ENCODE measurements around the gene NOS3.
"Not testable (repeated sequence)": the region's sequence is repeated elsewhere in the genome, so short reads cannot be mapped to it uniquely, and the experiment has no call there.

The NOS3 gene

GRCh38 chr7:151038951-151039849, 48.4 kb downstream of the NOS3 start:
- DNase-seq (ENCODE audit: low spot score) = peak; percentile 98

- DNase-seq (ENCODE audit: low spot score) = no peak
Observed at GRCh38 chr7:151039850-151040548, 49.2 kb downstream of the NOS3 start.

GRCh38 chr7:151040616-151041375, 50.0 kb downstream of the NOS3 start:
- no peak for DNase-seq (ENCODE audit: low spot score)

GRCh38 chr7:151043449-151043848, 52.6 kb downstream of the NOS3 start:
- not testable (repeated sequence) for DNase-seq (ENCODE audit: low spot score)

GRCh38 chr7:151043959-151044358, 53.1 kb downstream of the NOS3 start:
- no peak for DNase-seq (ENCODE audit: low spot score)

GRCh38 chr7:151045262-151045661, 54.4 kb downstream of the NOS3 start:
- no peak for DNase-seq (ENCODE audit: low spot score)

GRCh38 chr7:151045967-151046366, 55.1 kb downstream of the NOS3 start:
- no peak for DNase-seq (ENCODE audit: low spot score)

- no peak for DNase-seq (ENCODE audit: low spot score)
Observed at GRCh38 chr7:151046603-151047573, 56.1 kb downstream of the NOS3 start.

GRCh38 chr7:151047976-151048815, 57.4 kb downstream of the NOS3 start, which contains the start of gene ASIC3:
ASIC3 (plus strand) TSS chr7:151048531; CDS start chr7:151048886, 355 bp downstream.
- no peak for DNase-seq (ENCODE audit: low spot score)

GRCh38 chr7:151048911-151049463, 58.2 kb downstream of the NOS3 start:
- DNase-seq (ENCODE audit: low spot score) = no peak

- peak; percentile 64 for DNase-seq (ENCODE audit: low spot score)
Observed at GRCh38 chr7:151051108-151051507, 60.3 kb downstream of the NOS3 start.

GRCh38 chr7:151053096-151053495, 62.3 kb downstream of the NOS3 start:
- no peak for DNase-seq (ENCODE audit: low spot score)

- no peak for DNase-seq (ENCODE audit: low spot score)
Observed at GRCh38 chr7:151053751-151054150, 62.9 kb downstream of the NOS3 start.

GRCh38 chr7:151056283-151056665, 65.5 kb downstream of the NOS3 start:
- DNase-seq (ENCODE audit: low spot score) = no peak

GRCh38 chr7:151056666-151057505, 66.1 kb downstream of the NOS3 start:
- DNase-seq (ENCODE audit: low spot score) = peak; percentile 26

GRCh38 chr7:151057506-151057988, 66.7 kb downstream of the NOS3 start, which contains the start of gene CDK5:
CDK5 (minus strand) TSS chr7:151057897; CDS start chr7:151057848, 49 bp downstream.
- no peak for DNase-seq (ENCODE audit: low spot score)

GRCh38 chr7:151057989-151058780, 67.4 kb downstream of the NOS3 start:
- DNase-seq (ENCODE audit: low spot score) = peak; percentile 100
